HEK293T (cell line): ENCODE results near the gene SSBP2.
"Not testable (repeated sequence)": the region's sequence is repeated elsewhere in the genome, so short reads cannot be mapped to it uniquely, and the experiment has no call there.

Experiments used
- CTCF ChIA-PET: fragments of 350-600 bp; formaldehyde crosslinking; extraction: SDS; loops from one replicate; lab custom pipeline; 2021; ENCODE audit warnings: antibody characterized with exemption, inconsistent platforms; lab: Yijun Ruan, JAX
- POLR2A ChIA-PET: fragments of 350-600 bp; formaldehyde crosslinking; extraction: SDS; loops from one replicate; lab custom pipeline; 2020; ENCODE audit warnings: antibody characterized with exemption, inconsistent platforms; lab: Yijun Ruan, JAX
- DNase-seq: peaks from one replicate; pipeline ENCODE4 v3.0.0; 2012; ENCODE audit warnings: mixed read lengths; ENCODE audit errors: extremely low spot score
- ARNT ChIP-seq: fragments of 450-650 bp; IDR thresholded peaks from 2 replicates; pipeline ENCODE4 v1.6.1; 2017; ENCODE audit warnings: mild to moderate bottlenecking
- BHLHE40 ChIP-seq: fragments of 450-650 bp; IDR thresholded peaks from 2 replicates; pipeline ENCODE4 v1.6.1; 2016; ENCODE audit warnings: mild to moderate bottlenecking, moderate library complexity, borderline replicate concordance
- CTBP1 ChIP-seq: fragments of 450-650 bp; IDR thresholded peaks from 2 replicates; pipeline ENCODE4 v1.6.1; 2016; ENCODE audit warnings: borderline replicate concordance
- ELF4 ChIP-seq: fragments of 450-650 bp; IDR thresholded peaks from 2 replicates; pipeline ENCODE4 v1.6.1; 2017; ENCODE audit warnings: antibody characterized with exemption
- FOXA1 ChIP-seq: fragments of 450-650 bp; IDR thresholded peaks from 2 replicates; pipeline ENCODE4 v1.6.1; 2016; ENCODE audit warnings: mild to moderate bottlenecking
- FOXK2 ChIP-seq: fragments of 450-650 bp; IDR thresholded peaks from 2 replicates; pipeline ENCODE4 v1.6.1; 2016; ENCODE audit warnings: mild to moderate bottlenecking
- FOXM1 ChIP-seq: fragments of 450-650 bp; IDR thresholded peaks from 2 replicates; pipeline ENCODE4 v1.6.1; 2017; ENCODE audit warnings: mild to moderate bottlenecking, borderline replicate concordance
- HDGF ChIP-seq: fragments of 450-650 bp; IDR thresholded peaks from 2 replicates; pipeline ENCODE4 v1.6.1; 2017; ENCODE audit warnings: antibody characterized with exemption, borderline replicate concordance
- L3MBTL2 ChIP-seq: fragments of 450-650 bp; conservative IDR thresholded peaks from 2 replicates; pipeline ENCODE4 v1.6.1; 2016; ENCODE audit warnings: mild to moderate bottlenecking
- LEF1 ChIP-seq: fragments of 450-650 bp; IDR thresholded peaks from 2 replicates; pipeline ENCODE4 v1.6.1; 2017; ENCODE audit warnings: mild to moderate bottlenecking, borderline replicate concordance
- NFRKB ChIP-seq: fragments of 450-650 bp; IDR thresholded peaks from 2 replicates; pipeline ENCODE4 v1.6.1; 2016; ENCODE audit warnings: mild to moderate bottlenecking, moderate library complexity
- PKNOX1 ChIP-seq: fragments of 450-650 bp; IDR thresholded peaks from 2 replicates; pipeline ENCODE4 v1.6.1; 2016
- SP1 ChIP-seq: fragments of 450-650 bp; IDR thresholded peaks from 2 replicates; pipeline ENCODE4 v1.6.1; 2017
- SUZ12 ChIP-seq: fragments of 450-650 bp; IDR thresholded peaks from 2 replicates; pipeline ENCODE4 v1.6.1; 2016; ENCODE audit warnings: mild to moderate bottlenecking
- TARDBP ChIP-seq: fragments of 450-650 bp; IDR thresholded peaks from 2 replicates; pipeline ENCODE4 v1.6.1; 2016
- ZNF384 ChIP-seq: fragments of 450-650 bp; IDR thresholded peaks from 2 replicates; pipeline ENCODE4 v1.6.1; 2016

The SSBP2 gene

GRCh38 chr5:81505672-81506071, 245.2 kb downstream of the SSBP2 start:
- no peak for TF ChIP-seq ARNT
- CTCF ChIA-PET: no interaction called here
- POLR2A ChIA-PET: no interaction called here
- DNase-seq: no peak

GRCh38 chr5:81503602-81504001, 247.3 kb downstream of the SSBP2 start:
- CTCF ChIA-PET, DNase-seq, POLR2A ChIA-PET: not testable (repeated sequence)

- ChIA-PET CTCF (no interaction called here), POLR2A (no interaction called here)
- no peak for TF ChIP-seq SP1
- TF ChIP-seq L3MBTL2: no peak
- TF ChIP-seq BHLHE40: no peak
- TF ChIP-seq ARNT: no peak
- TF ChIP-seq CTBP1: no peak
- TF ChIP-seq HDGF: no peak
- no peak for TF ChIP-seq PKNOX1
- no peak for DNase-seq
Observed at GRCh38 chr5:81495286-81495685, 255.6 kb downstream of the SSBP2 start.

- CTCF ChIA-PET: no interaction called here
Observed at GRCh38 chr5:81488862-81489261, 262.0 kb downstream of the SSBP2 start.

GRCh38 chr5:81486711-81487110, 264.2 kb downstream of the SSBP2 start:
- DNase-seq: no peak
- TF ChIP-seq SP1 (no peak), HDGF (no peak), FOXA1 (no peak), SUZ12 (no peak), ARNT (no peak), FOXK2 (no peak), BHLHE40 (no peak), L3MBTL2 (no peak), TARDBP (no peak), PKNOX1 (no peak), ELF4 (no peak), ZNF384 (no peak), FOXM1 (no peak)
- POLR2A ChIA-PET: no interaction called here
- CTCF ChIA-PET: no interaction called here

More at GRCh38 chr5:81488862-81489261, 262.0 kb downstream of the SSBP2 start:
- POLR2A ChIA-PET: no interaction called here
- no peak for DNase-seq
- TF ChIP-seq SUZ12 (no peak), FOXK2 (no peak), HDGF (no peak), ELF4 (no peak), BHLHE40 (no peak), PKNOX1 (no peak), LEF1 (no peak), FOXM1 (no peak), NFRKB (no peak), TARDBP (no peak), ARNT (no peak), ZNF384 (no peak), FOXA1 (no peak), L3MBTL2 (no peak), CTBP1 (no peak)

GRCh38 chr5:81482595-81482994, 268.3 kb downstream of the SSBP2 start:
- ChIA-PET CTCF (no interaction called here), POLR2A (no interaction called here)
- no peak for DNase-seq
- TF ChIP-seq SUZ12 (no peak), CTBP1 (no peak), BHLHE40 (no peak), FOXM1 (no peak), ELF4 (no peak), TARDBP (no peak), ARNT (no peak), LEF1 (no peak), NFRKB (no peak), FOXK2 (no peak), HDGF (no peak), PKNOX1 (no peak), FOXA1 (no peak), SP1 (no peak), ZNF384 (no peak)

GRCh38 chr5:81473395-81473794, 277.5 kb downstream of the SSBP2 start:
- POLR2A ChIA-PET, DNase-seq, CTCF ChIA-PET: not testable (repeated sequence)
